ENCODE data around the gene CCR2. TPM values are rescaled to one million over a fixed set of nuclear protein-coding genes. Genes with fewer than 3 reads are reported as not detected.

Gene CCR2
- not detected in 2 replicates for total RNA-seq (2014; rRNA removed; shearing (Covaris generic))
- not detected in 2 replicates for polyA plus RNA-seq (2016; fragmentation: Nextera tagmentation; extraction: Ambion mirVana)
- long read RNA-seq, result 0 reads

- Histone ChIP-seq H3K9me2 (ENCODE audit: insufficient read depth) (peaks cover 12% of the 10 kb centered on the region), H4K20me1 (replicated peaks; ENCODE audit: insufficient read depth) (no peaks in the 10 kb centered on the region), H2AFZ (no peak within 1 kb of the TSS), H3K27ac (ENCODE audit: low read depth) (no peak within 1 kb of the TSS), H3K36me3 (ENCODE audit: insufficient read depth) (no peaks in the 10 kb centered on the region), H3K4me1 (ENCODE audit: insufficient read depth) (peaks cover 4% of the 10 kb centered on the region; the same call in 1 of the 2 replicates), H3K27me3 (ENCODE audit: insufficient read depth) (no peaks in the 10 kb centered on the region), H3K4me3 (no peak within 1 kb of the TSS), H3K4me2 (no peak within 1 kb of the TSS), H3F3A (replicated peaks; ENCODE audit: low read depth) (no peaks in the 10 kb centered on the region), H3K79me2 (replicated peaks; ENCODE audit: insufficient read depth) (no peaks in the 10 kb centered on the region)
- TF ChIP-seq POLR2AphosphoS5 (IDR thresholded peaks at IDR 0.05; ENCODE audit: low read depth) (no peak), ZNF331 (CRISPR knock-in tag; IDR thresholded peaks at IDR 0.05; ENCODE audit: low read depth) (no peak), CTCF (conservative IDR thresholded peaks at IDR 0.05; ENCODE audit: low read depth in 2 of 2) (no peak), STAT1 (IDR thresholded peaks at IDR 0.05; ENCODE audit: unreplicated experiment) (no peak), JUNB (IDR thresholded peaks at IDR 0.05; ENCODE audit: unreplicated experiment) (no peak), CREB1 (CRISPR knock-in tag; IDR thresholded peaks at IDR 0.05; ENCODE audit: low read depth) (no peak), NANOG (IDR thresholded peaks at IDR 0.05; ENCODE audit: borderline replicate concordance) (no peak), ETS1 (IDR thresholded peaks at IDR 0.05) (no peak), REST (IDR thresholded peaks at IDR 0.05; ENCODE audit: unreplicated experiment) (no peak), EZH2phosphoT487 (IDR thresholded peaks at IDR 0.05; ENCODE audit: unreplicated experiment) (no peak), ZNF462 (CRISPR knock-in tag; IDR thresholded peaks at IDR 0.05) (no peak), EZH2 (IDR thresholded peaks at IDR 0.05; ENCODE audit: low read depth, unreplicated experiment) (no peak), ZNF114 (CRISPR knock-in tag; IDR thresholded peaks at IDR 0.05) (no peak)
- no peaks in the 10 kb centered on the region for H3K36me3 Mint-ChIP-seq (ENCODE audit: low read depth)
- H3K27me3 Mint-ChIP-seq (ENCODE audit: insufficient read depth, low read depth, poor library complexity), result peaks cover 4% of the 10 kb centered on the region
- H3K9me3 Mint-ChIP-seq, result peaks cover 2% of the 10 kb centered on the region; the same call in 2 of the 3 replicates
- H3K27ac Mint-ChIP-seq, result no peak within 1 kb of the TSS
- peaks cover 6% of the 10 kb centered on the region; the same call in 2 of the 3 replicates for H3K4me1 Mint-ChIP-seq
- H3K4me3 Mint-ChIP-seq, result no peak within 1 kb of the TSS
- DNase-seq (ENCODE audit: low spot score) (no peak), ATAC-seq (no peak)
Observed at GRCh38 chr3:46353647-46354410, at the start of gene CCR2. Gene CCR2 (plus strand): TSS chr3:46354111. CDS start chr3:46357528, 3,417 bp downstream.

All from GM23338 (cell line).